Sigmoid colon (tissue), 7 donors: ENCODE data around the gene CCDC198. TPM values are rescaled to one million over a fixed set of nuclear protein-coding genes. Genes with fewer than 3 reads are reported as not detected.

Experiments used
- DNase-seq: peaks from one replicate; pipeline ENCODE4 v3.0.0-alpha.2; 2019
- H3K27ac ChIP-seq, 4 donors: fragments of 200-600 bp; sonication (generic); one replicate each; pipeline ENCODE4 v1.5.1; 2016 to 2019; ENCODE audit warnings: mild to moderate bottlenecking in 1 of 4
- H3K27me3 ChIP-seq, 3 donors: fragments of 200-600 bp; sonication (generic); one replicate each; pipeline ENCODE4 v1.5.1; 2019; ENCODE audit warnings: mild to moderate bottlenecking in 1 of 3
- H3K36me3 ChIP-seq, 4 donors: fragments of 200-600 bp; sonication (generic); one replicate each; pipeline ENCODE4 v1.5.1; 2016 to 2019
- H3K4me1 ChIP-seq, 4 donors: fragments of 200-600 bp; sonication (generic); one replicate each; pipeline ENCODE4 v1.5.1; 2017 to 2019
- H3K4me3 ChIP-seq, 4 donors: fragments of 200-600 bp; sonication (generic); one replicate each; pipeline ENCODE4 v1.5.1; 2017 to 2019; ENCODE audit warnings: mild to moderate bottlenecking in 2 of 4, moderate library complexity in 1 of 4
- H3K9me3 ChIP-seq, 4 donors: fragments of 200-600 bp in 3 of 4; sonication (generic) in 3 of 4; one replicate each; pipeline versions ENCODE4 v1.5.1 to v1.6.1; 2013 to 2019
- CTCF ChIP-seq, 4 experiments: fragments of 450-650 bp in 3 of 4; fragments of 200-600 bp in 1 of 4; IDR thresholded peaks; one replicate each; pipeline ENCODE4 v1.5.1; 2016 to 2019; ENCODE audit warnings: antibody characterized with exemption in 4 of 4, mild to moderate bottlenecking in 3 of 4, moderate library complexity in 2 of 4
- EP300 ChIP-seq, 4 donors: sonication (generic); formaldehyde crosslinking; IDR thresholded peaks; one replicate each; pipeline ENCODE4 v1.6.1; 2017; ENCODE audit warnings: antibody characterized with exemption in 4 of 4
- POLR2A ChIP-seq, 2 donors: fragments of 450-650 bp; IDR thresholded peaks; one replicate each; pipeline ENCODE4 v1.6.1; 2016; ENCODE audit warnings: antibody characterized with exemption in 2 of 2, mild to moderate bottlenecking in 2 of 2, moderate library complexity in 2 of 2
- POLR2AphosphoS5 ChIP-seq, 4 donors: sonication (generic); formaldehyde crosslinking; IDR thresholded peaks; one replicate each; pipeline ENCODE4 v1.6.1; 2017; ENCODE audit warnings: antibody characterized with exemption in 4 of 4
- WGBS, 2 donors: extraction: QIAGEN DNeasy Blood & Tissue Kit; methylation state at CpG; one replicate each; pipeline ENCODE4 v1.1.7; 2013; 5-methylcytosine and 5-hydroxymethylcytosine counted together
- intact Hi-C: fragments of 100-400 bp; cut with DNase I; formaldehyde crosslinking; loops from one replicate; pipeline ENCODE4 v1.15.1; 2023
- polyA plus RNA-seq, 3 donors: library from polyadenylated mRNA; stranded (reverse); fragments of 200-250 nt; gene quantifications; one replicate each; pipeline ENCODE4 v1.2.3, GENCODE V29; 2013
- total RNA-seq, 4 donors: library from RNA; depleted of rRNA; stranded (reverse); fragments of >200 nt; gene quantifications; one replicate each; pipeline ENCODE4 v1.1.0, GENCODE V29; 2016
- donor health status: healthy with polysubstance abuse.
- donor health status: Bipolar disorder and iron deficiency.
- donor health status: healthy.

Gene CCDC198
- total and polyA plus RNA-seq, 7 donors: not detected

DNA sequence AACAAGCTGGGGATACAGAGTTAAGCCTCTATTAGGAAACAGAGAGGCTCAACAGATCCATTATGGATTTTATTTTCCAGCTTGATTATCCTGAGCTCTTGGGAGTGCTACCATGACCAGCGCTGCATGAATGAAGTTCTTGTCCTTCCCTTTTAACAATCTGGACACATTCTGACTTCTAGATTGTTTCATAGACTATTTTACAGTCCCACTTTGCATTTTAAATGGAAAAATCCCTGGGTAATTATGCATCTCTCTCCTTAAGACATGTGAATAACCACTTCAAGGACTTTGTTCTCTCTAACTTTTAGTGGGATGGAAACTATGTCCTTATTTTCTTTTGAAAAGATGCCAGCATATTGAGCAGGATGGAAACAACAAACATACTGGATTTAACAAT lies 2.0 kb downstream of the CCDC198 start:
- H3K27ac ChIP-seq: no peak overlapping the region
- H3K36me3 ChIP-seq: no peaks in the 10 kb centered on the region
- WGBS, 2 donors: 63 to 88% methylated on average over 1 of the region's 1 CpG
- no peak for TF ChIP-seq POLR2AphosphoS5 (IDR thresholded peaks at IDR 0.05)
- TF ChIP-seq POLR2A (IDR thresholded peaks at IDR 0.05): no peak
- no peak for DNase-seq
- H3K4me3 ChIP-seq: no peak overlapping the region
- H3K4me1 ChIP-seq: peaks cover 0 to 4% (median 0%) of the 10 kb centered on the region in 4 donors
- intact Hi-C loops: no loop called here
- H3K9me3 ChIP-seq: no peaks in the 10 kb centered on the region
- no peaks in the 10 kb centered on the region for H3K27me3 ChIP-seq

DNA sequence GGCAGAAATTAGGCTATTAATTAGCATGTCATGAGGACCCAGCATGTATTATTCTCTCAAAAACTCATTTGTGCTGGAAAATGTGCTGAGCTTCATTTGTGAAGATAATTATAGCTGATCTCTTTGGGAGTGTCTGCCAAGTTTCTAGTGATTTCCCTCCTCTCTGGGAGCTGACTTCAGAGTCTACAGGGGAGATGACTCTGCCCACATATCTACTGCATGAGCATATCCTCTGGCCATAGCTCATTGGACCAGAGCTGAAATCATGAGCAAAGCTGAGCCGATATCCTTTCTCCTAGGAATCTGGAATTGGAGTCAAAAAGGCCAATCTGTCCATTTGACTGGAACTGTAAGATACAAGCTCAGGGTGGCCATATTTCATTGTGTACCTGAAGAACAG lies 5.9 kb downstream of the CCDC198 start:
- no peak overlapping the region for H3K4me3 ChIP-seq
- TF ChIP-seq POLR2AphosphoS5 (IDR thresholded peaks at IDR 0.05) (no peak), CTCF (IDR thresholded peaks at IDR 0.05) (no peak), EP300 (IDR thresholded peaks at IDR 0.05) (no peak), POLR2A (IDR thresholded peaks at IDR 0.05) (no peak)
- H3K36me3 ChIP-seq: no peaks in the 10 kb centered on the region
- intact Hi-C loops: no loop called here
- no peak for DNase-seq
- no peak overlapping the region for H3K27ac ChIP-seq
- no peaks in the 10 kb centered on the region for H3K27me3 ChIP-seq
- no peaks in the 10 kb centered on the region for H3K4me1 ChIP-seq
- 75 to 79% methylated on average over 1 of the region's 1 CpG for WGBS, 2 donors
- H3K9me3 ChIP-seq: no peaks in the 10 kb centered on the region

DNA sequence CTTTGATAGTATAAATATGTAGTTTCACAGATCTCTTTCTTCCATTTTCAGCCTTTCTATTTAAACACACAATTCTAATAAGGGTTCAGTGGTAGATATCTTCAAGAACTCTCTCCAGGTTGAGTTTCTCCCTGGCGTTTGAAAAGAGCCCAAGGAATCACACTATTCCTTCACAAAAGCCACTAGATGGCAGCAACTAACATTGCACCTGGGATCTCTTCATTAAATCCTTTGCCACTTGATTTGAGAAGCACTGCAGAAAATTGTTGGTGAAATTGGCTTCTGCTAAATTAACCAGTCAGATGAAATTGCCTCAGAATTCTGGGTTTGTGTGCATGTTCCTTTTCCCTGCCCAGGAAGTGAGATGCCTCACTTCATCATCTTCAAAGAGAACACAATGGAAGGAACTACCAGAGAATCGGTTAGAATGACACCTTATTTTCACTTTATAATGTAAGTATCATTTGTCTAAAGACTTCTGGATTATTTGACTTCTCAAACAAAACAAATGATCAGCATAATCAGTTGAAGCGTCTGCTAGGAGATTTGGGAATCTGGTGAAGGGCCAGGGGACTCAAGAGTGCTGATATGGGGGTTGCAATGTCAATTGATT lies 6.8 kb downstream of the CCDC198 start:
- H3K4me3 ChIP-seq: no peak overlapping the region
- no peaks in the 10 kb centered on the region for H3K4me1 ChIP-seq
- intact Hi-C loops: no loop called here
- TF ChIP-seq CTCF (IDR thresholded peaks at IDR 0.05) (peak in 2 of 4 experiments; percentile 17 to 64), EP300 (IDR thresholded peaks at IDR 0.05) (no peak)
- DNase-seq: no peak
- no peaks in the 10 kb centered on the region for H3K27me3 ChIP-seq
- H3K27ac ChIP-seq: no peak overlapping the region
- 44 to 48% methylated on average over 3 of the region's 3 CpGs for WGBS, 2 donors
- H3K9me3 ChIP-seq: no peaks in the 10 kb centered on the region
- H3K36me3 ChIP-seq: no peaks in the 10 kb centered on the region

DNA sequence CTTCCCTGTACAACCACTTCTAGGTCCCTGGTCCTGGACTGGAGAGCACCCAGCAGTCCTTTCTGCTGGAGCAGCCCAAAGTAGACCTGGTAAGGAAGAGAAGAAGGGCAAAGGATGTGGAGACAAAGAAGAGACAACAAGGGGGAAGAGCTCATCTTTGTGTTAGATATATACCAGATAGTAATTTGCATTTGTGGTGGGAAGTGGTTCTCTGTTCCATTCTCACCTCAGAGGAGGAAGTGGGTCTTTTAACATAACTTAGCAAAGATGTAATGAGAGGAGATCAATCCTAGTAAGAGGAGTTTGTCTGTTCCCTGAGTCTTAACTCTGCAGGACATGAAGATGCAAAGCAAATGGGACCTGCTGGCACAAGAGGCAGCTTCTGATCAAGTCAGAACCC lies 8.0 kb downstream of the CCDC198 start:
- H3K27ac ChIP-seq: no peak overlapping the region
- H3K9me3 ChIP-seq: no peaks in the 10 kb centered on the region
- no peaks in the 10 kb centered on the region for H3K27me3 ChIP-seq
- DNase-seq: no peak
- H3K36me3 ChIP-seq: no peaks in the 10 kb centered on the region
- TF ChIP-seq CTCF (IDR thresholded peaks at IDR 0.05) (no peak), POLR2A (IDR thresholded peaks at IDR 0.05) (no peak)
- intact Hi-C loops: loop anchor here (2.0 kb wide), 1 partner anchor 587 kb away; no protein-coding TSS in a partner anchor
- H3K4me3 ChIP-seq: no peak overlapping the region
- H3K4me1 ChIP-seq: no peaks in the 10 kb centered on the region

GRCh38 chr14:57482120-57482519 lies 11.5 kb downstream of the CCDC198 start:
- Histone ChIP-seq H3K27ac (no peak overlapping the region), H3K36me3 (no peaks in the 10 kb centered on the region), H3K9me3 (no peaks in the 10 kb centered on the region), H3K27me3 (no peaks in the 10 kb centered on the region), H3K4me1 (no peaks in the 10 kb centered on the region), H3K4me3 (no peak overlapping the region)
- 26 to 47% methylated on average over 3 of the region's 3 CpGs for WGBS, 2 donors
- no peak for DNase-seq
- no peak for TF ChIP-seq POLR2AphosphoS5 (IDR thresholded peaks at IDR 0.05)
- intact Hi-C loops: no loop called here

DNA sequence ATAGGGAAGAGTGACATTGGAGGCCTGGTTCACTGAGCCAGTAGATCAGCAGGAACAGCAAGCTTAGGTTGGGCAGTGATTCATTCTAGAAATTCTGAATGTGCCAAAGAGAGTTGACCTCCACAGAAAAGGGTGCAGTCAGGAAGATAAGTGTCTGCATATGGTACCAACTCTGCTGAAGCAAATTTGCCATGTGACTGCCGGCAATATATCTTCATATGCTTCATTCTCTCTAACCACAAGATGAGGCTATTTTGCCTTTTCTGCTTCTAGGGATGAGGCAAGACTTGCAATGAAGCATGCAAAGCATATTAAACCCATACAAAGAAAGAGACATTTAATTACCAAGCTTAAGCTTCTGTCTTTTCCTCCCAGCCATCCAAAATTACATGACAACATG lies 13.6 kb downstream of the CCDC198 start:
- Histone ChIP-seq H3K27me3 (no peaks in the 10 kb centered on the region), H3K4me1 (no peaks in the 10 kb centered on the region), H3K36me3 (no peaks in the 10 kb centered on the region), H3K4me3 (no peak overlapping the region), H3K27ac (no peak overlapping the region), H3K9me3 (no peaks in the 10 kb centered on the region)
- WGBS, 2 donors: 80 to 81% methylated on average over 1 of the region's 1 CpG
- intact Hi-C loops: no loop called here
- no peak for TF ChIP-seq POLR2A (IDR thresholded peaks at IDR 0.05)
- TF ChIP-seq EP300 (IDR thresholded peaks at IDR 0.05): no peak
- no peak for TF ChIP-seq POLR2AphosphoS5 (IDR thresholded peaks at IDR 0.05)
- TF ChIP-seq CTCF (IDR thresholded peaks at IDR 0.05): no peak
- no peak for DNase-seq
